GM13976 (cell line): ENCODE results near the gene FFAR3.
"Not testable (repeated sequence)": the region's sequence is repeated elsewhere in the genome, so short reads cannot be mapped to it uniquely, and the experiment has no call there.

Experiments
- DNase-seq: peaks from one replicate; pipeline ENCODE4 v3.0.0; 2012; ENCODE audit warnings: low spot score
- in situ Hi-C: fragments of 300-500 bp; cut with MboI; formaldehyde crosslinking; loops from one replicate; pipeline ENCODE4 v1.12.0; 2022; ENCODE audit warnings: low sequenced_read_pairs, mixed read lengths, inconsistent platforms; ENCODE audit not compliant: unreplicated experiment
- TF ChIP-seq, protein P1 (sequence below): IDR thresholded peaks from 2 replicates; pipeline ENCODE4 v1.5.1; 2012; ENCODE audit warnings: borderline replicate concordance, mild to moderate bottlenecking; ENCODE audit not compliant: insufficient read depth; ENCODE audit errors: extremely low read depth, missing control alignments, control extremely low read depth

The FFAR3 gene

DNA sequence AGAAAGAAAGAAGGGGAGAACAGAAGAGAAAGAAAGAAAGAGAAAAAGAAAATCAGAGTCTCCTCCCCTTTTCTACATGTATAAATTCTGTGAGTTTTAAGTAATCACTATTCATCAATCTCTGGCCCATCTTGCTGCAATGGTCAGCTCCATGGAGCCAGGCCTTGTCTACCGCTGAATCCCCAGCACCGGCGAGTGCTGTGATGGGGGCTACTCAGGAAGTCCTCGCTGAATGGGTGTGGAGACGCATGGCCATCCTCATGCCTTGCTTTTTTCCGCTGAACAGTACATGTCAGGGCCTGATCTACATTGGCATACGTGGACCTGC lies 42.5 kb downstream of the FFAR3 start:
- in situ Hi-C loops = no loop called here
- TF ChIP-seq, protein P1, sequence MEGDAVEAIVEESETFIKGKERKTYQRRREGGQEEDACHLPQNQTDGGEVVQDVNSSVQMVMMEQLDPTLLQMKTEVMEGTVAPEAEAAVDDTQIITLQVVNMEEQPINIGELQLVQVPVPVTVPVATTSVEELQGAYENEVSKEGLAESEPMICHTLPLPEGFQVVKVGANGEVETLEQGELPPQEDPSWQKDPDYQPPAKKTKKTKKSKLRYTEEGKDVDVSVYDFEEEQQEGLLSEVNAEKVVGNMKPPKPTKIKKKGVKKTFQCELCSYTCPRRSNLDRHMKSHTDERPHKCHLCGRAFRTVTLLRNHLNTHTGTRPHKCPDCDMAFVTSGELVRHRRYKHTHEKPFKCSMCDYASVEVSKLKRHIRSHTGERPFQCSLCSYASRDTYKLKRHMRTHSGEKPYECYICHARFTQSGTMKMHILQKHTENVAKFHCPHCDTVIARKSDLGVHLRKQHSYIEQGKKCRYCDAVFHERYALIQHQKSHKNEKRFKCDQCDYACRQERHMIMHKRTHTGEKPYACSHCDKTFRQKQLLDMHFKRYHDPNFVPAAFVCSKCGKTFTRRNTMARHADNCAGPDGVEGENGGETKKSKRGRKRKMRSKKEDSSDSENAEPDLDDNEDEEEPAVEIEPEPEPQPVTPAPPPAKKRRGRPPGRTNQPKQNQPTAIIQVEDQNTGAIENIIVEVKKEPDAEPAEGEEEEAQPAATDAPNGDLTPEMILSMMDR = no peak

DNA sequence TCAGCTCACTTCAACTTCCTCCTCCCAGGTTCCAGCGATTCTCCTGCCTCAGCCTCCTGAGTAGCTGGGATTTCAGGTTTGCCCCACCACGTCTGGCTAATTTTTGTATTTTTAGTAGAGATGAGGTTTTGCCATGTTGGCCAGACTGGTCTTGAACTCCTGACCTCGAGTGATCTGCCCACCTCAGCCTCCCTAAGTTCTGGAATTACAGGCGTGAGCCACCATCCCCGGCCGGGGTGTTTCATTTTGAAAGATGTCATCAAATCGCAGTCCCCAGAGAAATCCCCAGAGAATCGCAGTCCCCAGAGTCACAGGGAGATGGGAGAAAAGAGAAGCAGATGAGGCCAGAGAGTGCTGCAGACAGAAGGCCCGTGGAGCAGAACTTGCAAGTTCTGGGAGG lies 43.2 kb downstream of the FFAR3 start:
- in situ Hi-C loops = not testable (repeated sequence)
- DNase-seq = peak; percentile 50

More for the DNA sequence above, 42.5 kb downstream of the FFAR3 start:
- DNase-seq = no peak

DNA sequence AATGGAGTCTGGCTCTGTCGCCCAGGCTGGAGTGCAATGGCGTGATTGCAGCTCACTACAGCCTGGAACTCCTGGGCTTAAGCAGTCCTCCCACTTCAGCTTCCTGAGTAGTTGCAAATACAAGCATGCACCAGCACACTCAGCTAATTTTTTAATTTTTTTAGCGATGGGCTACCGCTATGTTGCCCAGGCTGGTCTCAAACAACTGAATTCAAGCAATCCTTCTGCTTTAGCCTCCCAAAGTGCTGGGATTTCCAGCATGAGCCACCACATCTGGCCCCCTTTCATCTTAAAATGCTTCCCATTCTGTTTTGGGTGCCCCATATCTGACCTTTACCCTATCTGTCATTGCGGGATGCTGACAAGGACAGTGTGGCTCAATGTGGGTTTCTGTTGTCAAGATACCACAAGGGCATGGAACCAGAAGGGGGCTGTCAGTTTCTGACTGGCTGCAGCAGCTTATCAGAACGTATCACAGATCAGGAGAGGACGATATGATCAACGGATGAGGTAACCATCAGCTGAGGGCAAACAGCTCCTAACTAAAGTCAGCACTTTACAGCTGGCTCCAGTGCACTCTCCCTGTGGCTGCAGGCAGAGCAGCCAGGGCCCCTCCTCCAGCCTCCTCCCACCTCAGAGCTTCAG lies 45.0 kb downstream of the FFAR3 start:
- TF ChIP-seq, protein P1 = no peak
- DNase-seq = no peak
- in situ Hi-C loops = no loop called here

DNA sequence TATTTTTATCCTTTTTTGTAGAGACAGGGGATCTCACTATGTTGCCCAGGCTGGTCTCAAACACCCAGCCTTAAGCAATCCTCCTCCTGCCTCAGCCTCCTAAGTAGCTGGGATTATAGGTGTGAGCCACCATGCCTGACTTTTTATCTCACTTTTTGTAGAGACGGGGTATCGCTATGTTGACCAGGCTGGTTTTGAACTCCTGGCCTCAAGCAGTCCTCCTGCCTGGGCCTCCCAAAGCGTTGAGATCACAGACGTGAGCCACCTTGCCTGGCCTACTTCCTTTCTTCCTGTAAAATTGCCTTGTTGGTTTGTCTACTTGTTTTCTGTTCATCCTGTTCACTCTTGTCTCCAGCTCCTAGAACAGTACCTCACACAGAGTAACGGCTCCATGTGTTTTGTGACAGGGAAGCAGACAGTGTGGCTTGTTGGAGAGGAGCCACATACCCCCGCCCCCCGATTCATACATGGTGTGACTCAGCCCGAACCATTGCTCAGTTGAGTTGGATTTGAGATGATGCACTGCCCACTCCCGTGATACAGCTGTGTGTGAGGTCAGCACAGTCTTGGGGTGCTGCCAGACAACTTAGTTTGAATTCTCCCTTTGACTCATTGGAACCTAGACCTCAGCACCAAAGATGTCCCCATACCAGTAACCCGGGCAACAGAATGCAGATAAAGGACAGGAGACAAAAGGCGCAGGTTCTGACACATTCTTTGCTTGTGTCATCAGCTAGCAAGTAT lies 46.8 kb downstream of the FFAR3 start:
- in situ Hi-C loops = no loop called here
- TF ChIP-seq, protein P1 = no peak
- DNase-seq = peak; percentile 87

DNA sequence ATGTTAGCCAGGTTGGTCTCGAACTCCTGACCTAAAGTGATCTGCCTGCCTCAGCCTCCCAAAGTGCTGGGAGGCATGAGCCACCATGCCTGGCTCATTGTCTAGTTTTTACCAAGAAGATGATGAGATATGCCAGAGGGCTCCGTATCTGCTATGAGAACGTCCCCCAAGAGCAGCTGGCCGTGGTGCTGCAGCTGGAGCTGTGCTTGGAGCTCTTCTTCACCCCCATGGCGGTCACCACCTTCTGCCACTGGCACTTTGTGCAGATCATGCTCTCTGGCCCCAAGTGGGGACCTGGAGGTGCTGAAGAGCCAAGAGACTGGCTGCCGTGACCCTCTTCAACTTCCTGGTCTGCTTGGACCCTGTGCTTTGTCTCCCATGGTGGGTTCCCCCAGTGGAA lies 49.4 kb downstream of the FFAR3 start:
- DNase-seq = no peak
- in situ Hi-C loops = no loop called here
- TF ChIP-seq, protein P1 = no peak

DNA sequence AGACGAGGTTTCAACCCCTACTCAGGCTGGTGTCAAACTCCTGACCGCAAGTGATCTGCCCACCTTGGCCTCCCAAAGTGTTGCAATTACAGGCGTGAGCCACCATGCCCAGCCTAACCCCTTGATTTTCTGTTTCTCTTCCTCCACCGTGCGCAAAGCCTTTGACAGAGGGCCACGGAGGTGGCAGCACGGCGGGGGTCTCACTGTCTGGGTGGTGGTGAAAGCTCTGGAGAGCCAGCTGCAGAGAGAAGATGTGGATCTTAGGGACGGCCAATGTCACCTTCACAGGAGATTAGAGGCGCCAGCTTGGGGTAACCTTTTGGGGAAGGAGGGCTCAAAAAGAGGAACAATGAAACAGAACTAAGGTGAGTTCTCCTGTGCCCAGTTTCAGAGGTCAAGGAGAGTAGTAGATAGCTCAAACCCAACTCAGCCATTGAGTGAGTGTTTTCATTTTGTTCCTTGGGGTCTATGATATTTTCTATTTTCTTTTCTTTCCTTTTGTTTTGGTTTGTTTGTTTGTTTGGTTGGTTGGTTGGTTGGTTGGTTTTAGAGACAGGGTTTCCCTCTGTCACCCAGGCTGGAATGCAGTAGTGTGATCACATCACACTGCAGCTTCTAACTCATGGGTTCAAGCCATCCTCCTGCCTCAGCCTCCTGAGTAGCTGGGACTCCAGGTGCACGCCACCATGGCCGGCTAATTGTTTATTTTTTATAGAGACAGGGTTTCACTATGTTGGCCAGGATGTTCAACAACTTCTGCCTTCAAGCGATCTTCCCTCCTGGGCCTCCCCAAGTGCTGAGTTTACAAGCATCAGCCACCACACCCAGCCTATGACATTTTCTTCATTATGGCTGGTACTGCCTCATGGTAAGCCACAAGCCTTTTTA lies 50.3 kb downstream of the FFAR3 start:
- in situ Hi-C loops = no loop called here
- DNase-seq = no peak

More for the DNA sequence above, 50.3 kb downstream of the FFAR3 start:
- TF ChIP-seq, protein P1 = no peak
